GM12878 (cell line): ENCODE data around the gene RAB31. TPM values are rescaled to one million over a fixed set of nuclear protein-coding genes. Genes with fewer than 3 reads are reported as not detected.

Experiments
- ATAC-seq: fragments of 200-7000 bp; cut with Tn5 transposase; 3 replicates; pipeline ENCODE4 v1.9.1; 2020; ENCODE audit warnings: mild to moderate bottlenecking, moderate library complexity
- BruUV-seq: library from RNA; stranded (reverse); fragments of 400-500 nt; replicated peaks from 2 replicates; lab custom pipeline; 2021; lab: Mats Ljungman, UMichigan
- CTCF ChIA-PET: fragments of 300-600 bp; sonication (Branson Sonifier 250); formaldehyde crosslinking; extraction: SDS; loops from one replicate; lab custom pipeline; 2021; ENCODE audit warnings: inconsistent platforms; lab: Yijun Ruan, JAX
- POLR2A ChIA-PET: fragments of 350-600 bp; formaldehyde crosslinking; extraction: SDS; loops from one replicate; lab custom pipeline; 2021; ENCODE audit warnings: inconsistent platforms; lab: Charles Lee
- RAD21 ChIA-PET: fragments of 300-600 bp; sonication (Branson Sonifier 250); formaldehyde crosslinking; loops from one replicate; lab custom pipeline; 2023; ENCODE audit warnings: antibody characterized with exemption; ENCODE audit not compliant: unreplicated experiment; lab: Charles Lee
- SMC1A ChIA-PET: fragments of 300-600 bp; sonication (Branson Sonifier 250); formaldehyde crosslinking; loops from one replicate; lab custom pipeline; 2023; ENCODE audit not compliant: unreplicated experiment, uncharacterized antibody; lab: Charles Lee
- DNase-seq: peaks from one replicate; pipeline ENCODE4 v3.0.0-alpha.2; 2011; ENCODE audit warnings: low read depth, low spot score
- FAIRE-seq: peaks from 3 replicates; lab custom pipeline; 2011; peaks lifted over from hg19 to GRCh38; lab: Jason Lieb, UNC
- H2AFZ ChIP-seq: 2 replicates; pipeline ENCODE4 v1.6.0; 2011; ENCODE audit warnings: low read depth, low read length, control low read depth; ENCODE audit not compliant: control insufficient read depth
- H3K27ac ChIP-seq: 2 replicates; pipeline ENCODE4 v1.5.1; 2011; ENCODE audit warnings: control low read depth; ENCODE audit not compliant: control insufficient read depth, insufficient read depth
- H3K27me3 ChIP-seq, 2 experiments: replicated peaks in 1 of 2; 2 replicates each; pipeline versions ENCODE4 v1.6.0 to v1.6.1; 2011; ENCODE audit warnings: low read length in 1 of 2; ENCODE audit not compliant: control insufficient read depth in 2 of 2, insufficient read depth in 2 of 2
- H3K36me3 ChIP-seq, 2 experiments: 2 replicates each; pipeline ENCODE4 v1.5.1; 2011; ENCODE audit warnings: low read length in 1 of 2; ENCODE audit not compliant: control insufficient read depth in 2 of 2, insufficient read depth in 2 of 2
- H3K4me1 ChIP-seq: 2 replicates; pipeline ENCODE4 v1.6.1; 2011; ENCODE audit warnings: mild to moderate bottlenecking, low read length, moderate library complexity, mixed read lengths; ENCODE audit not compliant: control insufficient read depth, insufficient read depth
- H3K4me2 ChIP-seq: 2 replicates; pipeline ENCODE4 v1.6.0; 2011; ENCODE audit warnings: control low read depth; ENCODE audit not compliant: control insufficient read depth, insufficient read depth
- H3K4me3 ChIP-seq: fragments of 200-600 bp; sonication (generic); 2 replicates; pipeline ENCODE4 v1.5.1; 2016
- H3K79me2 ChIP-seq: 2 replicates; pipeline ENCODE4 v1.6.0; 2011; ENCODE audit warnings: low read length; ENCODE audit not compliant: control insufficient read depth, insufficient read depth
- H3K9ac ChIP-seq: 2 replicates; pipeline ENCODE4 v1.8.0; 2011; ENCODE audit warnings: low read length, control low read depth, mixed read lengths; ENCODE audit not compliant: control insufficient read depth, insufficient read depth
- H3K9me3 ChIP-seq: replicated peaks from 3 replicates; pipeline ENCODE4 v1.5.1; 2011; ENCODE audit warnings: mild to moderate bottlenecking, low read length; ENCODE audit not compliant: control insufficient read depth, insufficient read depth
- H4K20me1 ChIP-seq: 2 replicates; pipeline ENCODE4 v1.6.0; 2011; ENCODE audit not compliant: control insufficient read depth, insufficient read depth
- BCLAF1 ChIP-seq: fragments of 450-650 bp; IDR thresholded peaks from 2 replicates; pipeline ENCODE4 v1.6.1; 2017; ENCODE audit warnings: antibody characterized with exemption, mild to moderate bottlenecking, moderate library complexity
- CBX5 ChIP-seq: sonication (generic); IDR thresholded peaks from 2 replicates; pipeline ENCODE4 v1.6.1; 2016; ENCODE audit warnings: low read depth, moderate library complexity, mild to moderate bottlenecking, inconsistent platforms
- CHD2 ChIP-seq: IDR thresholded peaks from 2 replicates; pipeline ENCODE4 v1.6.1; 2011; ENCODE audit warnings: low read depth, low read length, improper control_type of control experiment, borderline replicate concordance
- E4F1 ChIP-seq: fragments of 450-650 bp; IDR thresholded peaks from 2 replicates; pipeline ENCODE4 v1.6.1; 2018; ENCODE audit warnings: borderline replicate concordance, mild to moderate bottlenecking; ENCODE audit not compliant: partially characterized antibody
- IKZF2 ChIP-seq, 2 experiments: fragments of 450-650 bp; IDR thresholded peaks; 2 replicates each; pipeline ENCODE4 v1.6.1; 2017; ENCODE audit warnings: mild to moderate bottlenecking in 2 of 2, moderate library complexity in 2 of 2
- MTA2 ChIP-seq: fragments of 450-650 bp; IDR thresholded peaks from 2 replicates; pipeline ENCODE4 v1.6.1; 2016; ENCODE audit warnings: low read depth, mild to moderate bottlenecking, moderate library complexity
- NBN ChIP-seq: fragments of 450-650 bp; IDR thresholded peaks from 2 replicates; pipeline ENCODE4 v1.6.1; 2016
- NFYB ChIP-seq: IDR thresholded peaks from 2 replicates; pipeline ENCODE4 v1.6.1; 2011; ENCODE audit warnings: low read depth, mild to moderate bottlenecking, low read length, improper control_type of control experiment, moderate library complexity; ENCODE audit not compliant: insufficient read depth
- NRF1 ChIP-seq: conservative IDR thresholded peaks from 2 replicates; pipeline ENCODE4 v1.6.1; 2011; ENCODE audit warnings: mild to moderate bottlenecking, low read depth, low read length, improper control_type of control experiment
- SMC3 ChIP-seq: IDR thresholded peaks from 2 replicates; pipeline ENCODE4 v1.6.1; 2011; ENCODE audit warnings: low read length, improper control_type of control experiment, borderline replicate concordance
- STAT1 ChIP-seq: fragments of 450-650 bp; conservative IDR thresholded peaks from 2 replicates; pipeline ENCODE4 v1.6.1; 2014; ENCODE audit warnings: antibody characterized with exemption, mild to moderate bottlenecking
- SUPT20H ChIP-seq: IDR thresholded peaks from 2 replicates; pipeline ENCODE4 v1.6.1; 2011; ENCODE audit warnings: low read depth, mild to moderate bottlenecking, low read length, moderate library complexity, borderline replicate concordance; ENCODE audit not compliant: control insufficient read depth
- TARDBP ChIP-seq: IDR thresholded peaks from 2 replicates; pipeline ENCODE4 v1.6.1; 2016; ENCODE audit warnings: borderline replicate concordance
- ZNF687 ChIP-seq: fragments of 450-650 bp; IDR thresholded peaks from 2 replicates; pipeline ENCODE4 v1.6.1; 2017; ENCODE audit warnings: mild to moderate bottlenecking, moderate library complexity
- ZSCAN29 ChIP-seq: fragments of 450-650 bp; IDR thresholded peaks from 2 replicates; pipeline ENCODE4 v1.6.1; 2017; ENCODE audit warnings: mild to moderate bottlenecking, moderate library complexity
- WGBS: methylation state at CpG from one replicate; pipeline ENCODE4 v1.1.6; 2016; ENCODE audit warnings: low lambda C conversion rate; ENCODE audit not compliant: insufficient replicate concordance, insufficient coverage; ENCODE audit errors: missing lambda C conversion rate; 5-methylcytosine and 5-hydroxymethylcytosine counted together
- in situ Hi-C: fragments of 300-500 bp; cut with MboI; formaldehyde crosslinking; loops from 9 replicates; pipeline ENCODE4 v1.14.3; 2018; ENCODE audit warnings: mixed read lengths
- intact Hi-C: fragments of 100-400 bp; cut with micrococcal nuclease; formaldehyde crosslinking; loops from one replicate; pipeline ENCODE4 v1.14.2; 2022; ENCODE audit not compliant: unreplicated experiment
- polyA plus RNA-seq, 11 experiments: library from polyadenylated mRNA; depleted of rRNA in 4 of 11; unstranded in 6 of 11; stranded (reverse) in 5 of 11; fragments of >200 nt; fragmentation: Nextera tagmentation in 4 of 11; fragmentation: Illumina TruSeq in 1 of 11; extraction: Ambion mirVana in 4 of 11; extraction: Trizol in 1 of 11; gene quantifications; 1 replicate in 1 of 11; 2 replicates in 10 of 11; pipeline versions ENCODE4 v1.2.1 to v1.2.3, GENCODE V29; 2011 to 2016; ENCODE audit warnings: inconsistent platforms in 2 of 11, missing spikeins in 2 of 11, low read depth in 1 of 11
- total RNA-seq, 4 experiments: library from RNA; depleted of rRNA in 3 of 4; stranded (reverse); fragments of >200 nt in 3 of 4; fragmentation: Illumina TruSeq in 1 of 4; extraction: Trizol in 1 of 4; gene quantifications; 2 replicates each; pipeline versions ENCODE4 v1.2.1 to v1.2.3, GENCODE V29; 2013 to 2021

RAB31 gene
- total and polyA plus RNA-seq, 10 of the 15 experiments (the other 5 are each of a cell fraction or from before 2014, with no cell fraction given) = 0.80 to 23.3 (median 12.2) TPM

DNA sequence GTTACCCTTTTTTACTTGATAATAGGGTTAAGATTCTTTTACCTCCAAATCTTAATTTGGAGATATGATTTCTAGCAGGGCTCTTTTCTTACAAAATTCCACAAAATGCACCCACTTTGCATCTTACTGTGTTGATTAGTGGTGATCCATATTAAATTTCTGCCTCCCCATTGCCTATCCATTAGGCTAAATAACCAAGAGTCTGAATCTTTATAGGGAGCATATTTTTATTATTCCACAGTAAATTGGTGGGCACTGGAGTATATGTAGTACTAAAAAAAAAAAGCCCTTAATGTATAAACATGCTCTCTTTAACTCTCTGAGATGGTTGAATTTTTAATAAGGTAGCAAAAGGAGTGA, 169.5 kb downstream of the RAB31 start (continued):
- TF ChIP-seq SMC3 = no peak
- no peak for TF ChIP-seq ZNF687
- no peak for TF ChIP-seq TARDBP

- no peak for DNase-seq
- WGBS = 89% methylated on average over 1 of the region's 1 CpG
- Histone ChIP-seq H3K79me2 (no peaks in the 10 kb centered on the region), H3K9me3 (no peaks in the 10 kb centered on the region; the same call in 2 of the 3 replicates), H3K27me3 (no peaks in the 10 kb centered on the region; a peak in 1 of 4 replicates), H4K20me1 (no peaks in the 10 kb centered on the region), H2AFZ (no peak overlapping the region), H3K4me2 (no peak overlapping the region), H3K27ac (no peak overlapping the region), H3K9ac (no peak overlapping the region), H3K36me3 (no peaks in the 10 kb centered on the region), H3K4me3 (no peak overlapping the region), H3K4me1 (no peaks in the 10 kb centered on the region)
- in situ Hi-C loops (no loop called here), intact Hi-C loops (loop anchor here (10.0 kb wide), 1 partner anchor 67 kb away; no protein-coding TSS in a partner anchor)
- no peak for ATAC-seq
- POLR2A ChIA-PET = no interaction called here
- BruUV-seq = no TSS peak
- RAD21 ChIA-PET = no interaction called here
- SMC1A ChIA-PET = no interaction called here
- FAIRE-seq = no peak
- CTCF ChIA-PET = no interaction called here
- TF ChIP-seq E4F1 (no peak), NRF1 (no peak), NBN (no peak), CHD2 (no peak), MTA2 (no peak), STAT1 (no peak), ZSCAN29 (no peak), SUPT20H (no peak), CBX5 (no peak), NFYB (no peak), IKZF2 (IDR thresholded peaks at IDR 0.05) (no peak), BCLAF1 (no peak)
Observed at GRCh38 chr18:9878095-9878494, 170.0 kb downstream of the RAB31 start.
